ENCODE data around the gene MRI1. TPM values are rescaled to one million over a fixed set of nuclear protein-coding genes. Genes with fewer than 3 reads are reported as not detected.

MRI1 gene
- total RNA-seq, 1 experiment from 2014 or later, result 19.5 TPM

DNA sequence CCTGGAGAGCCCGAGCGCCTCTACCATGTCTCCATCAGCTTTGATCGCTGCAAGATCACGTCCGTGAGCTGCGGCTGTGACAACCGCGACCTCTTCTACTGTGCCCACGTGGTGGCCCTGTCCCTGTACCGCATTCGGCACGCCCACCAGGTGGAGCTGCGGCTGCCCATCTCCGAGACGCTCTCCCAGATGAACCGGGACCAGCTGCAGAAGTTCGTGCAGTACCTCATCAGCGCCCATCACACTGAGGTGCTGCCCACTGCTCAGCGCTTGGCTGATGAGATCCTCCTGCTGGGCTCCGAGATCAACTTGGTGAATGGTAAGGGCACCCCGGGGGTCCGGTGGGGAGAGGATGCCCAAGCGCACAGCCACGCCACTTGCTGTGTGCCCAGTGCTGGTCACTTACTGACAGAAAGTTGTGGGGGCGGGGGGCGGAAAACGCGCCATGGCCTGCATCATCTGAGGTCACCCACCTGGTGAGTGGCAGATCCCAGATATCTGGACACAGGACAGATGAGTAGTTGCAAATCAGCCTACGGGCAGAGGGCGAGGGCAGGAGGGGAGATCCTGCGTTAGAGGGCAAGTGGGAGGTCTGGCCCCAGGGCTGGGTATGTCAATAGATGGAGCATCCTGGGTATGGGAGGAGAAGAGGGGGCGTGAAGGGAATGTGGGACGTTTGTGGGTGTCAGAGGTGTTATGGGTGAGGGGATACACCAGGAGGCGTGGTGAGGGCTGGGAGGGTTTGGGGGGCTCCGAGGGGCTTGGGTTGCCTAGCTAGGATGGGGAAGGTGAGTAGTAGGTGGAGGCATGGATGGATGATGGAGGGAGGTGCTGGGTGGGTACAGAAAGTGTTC lies 40.7 kb downstream of the MRI1 start:
- Histone ChIP-seq H3K9me3 (ENCODE audit: control insufficient read depth, insufficient read depth, low read depth, low read length) (no peaks in the 10 kb centered on the region), H3K27me3 (ENCODE audit: control insufficient read depth, insufficient read depth, low read length) (no peaks in the 10 kb centered on the region), H3K4me1 (ENCODE audit: control insufficient read depth, insufficient read depth, low read length) (no peaks in the 10 kb centered on the region), H3K36me3 (ENCODE audit: control insufficient read depth, insufficient read depth, low read length) (no peaks in the 10 kb centered on the region), H3K27ac (ENCODE audit: low read length) (no peak overlapping the region), H3K4me3 (ENCODE audit: low read depth in 2 of 2, low read length in 2 of 2) (no peak overlapping the region)
- CTCF ChIA-PET, result interaction anchor here (0.7 kb wide), 1 partner anchor 26 kb away, joined by 3 read pairs; no protein-coding TSS in a partner anchor
- POLR2A ChIA-PET, result no interaction called here
- BruUV-seq (replicated peaks), result no TSS peak
- ATAC-seq (peak; percentile 73; the same call in 1 of the 2 replicates), DNase-seq (ENCODE audit: low read depth, low spot score) (no peak)
- TF ChIP-seq, protein P1, sequence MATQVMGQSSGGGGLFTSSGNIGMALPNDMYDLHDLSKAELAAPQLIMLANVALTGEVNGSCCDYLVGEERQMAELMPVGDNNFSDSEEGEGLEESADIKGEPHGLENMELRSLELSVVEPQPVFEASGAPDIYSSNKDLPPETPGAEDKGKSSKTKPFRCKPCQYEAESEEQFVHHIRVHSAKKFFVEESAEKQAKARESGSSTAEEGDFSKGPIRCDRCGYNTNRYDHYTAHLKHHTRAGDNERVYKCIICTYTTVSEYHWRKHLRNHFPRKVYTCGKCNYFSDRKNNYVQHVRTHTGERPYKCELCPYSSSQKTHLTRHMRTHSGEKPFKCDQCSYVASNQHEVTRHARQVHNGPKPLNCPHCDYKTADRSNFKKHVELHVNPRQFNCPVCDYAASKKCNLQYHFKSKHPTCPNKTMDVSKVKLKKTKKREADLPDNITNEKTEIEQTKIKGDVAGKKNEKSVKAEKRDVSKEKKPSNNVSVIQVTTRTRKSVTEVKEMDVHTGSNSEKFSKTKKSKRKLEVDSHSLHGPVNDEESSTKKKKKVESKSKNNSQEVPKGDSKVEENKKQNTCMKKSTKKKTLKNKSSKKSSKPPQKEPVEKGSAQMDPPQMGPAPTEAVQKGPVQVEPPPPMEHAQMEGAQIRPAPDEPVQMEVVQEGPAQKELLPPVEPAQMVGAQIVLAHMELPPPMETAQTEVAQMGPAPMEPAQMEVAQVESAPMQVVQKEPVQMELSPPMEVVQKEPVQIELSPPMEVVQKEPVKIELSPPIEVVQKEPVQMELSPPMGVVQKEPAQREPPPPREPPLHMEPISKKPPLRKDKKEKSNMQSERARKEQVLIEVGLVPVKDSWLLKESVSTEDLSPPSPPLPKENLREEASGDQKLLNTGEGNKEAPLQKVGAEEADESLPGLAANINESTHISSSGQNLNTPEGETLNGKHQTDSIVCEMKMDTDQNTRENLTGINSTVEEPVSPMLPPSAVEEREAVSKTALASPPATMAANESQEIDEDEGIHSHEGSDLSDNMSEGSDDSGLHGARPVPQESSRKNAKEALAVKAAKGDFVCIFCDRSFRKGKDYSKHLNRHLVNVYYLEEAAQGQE (IDR thresholded peaks at IDR 0.05; ENCODE audit: insufficient read depth in 1 of 2, low read depth in 2 of 2, low read length in 1 of 2), result no peak
- intact Hi-C loops (cut with micrococcal nuclease; ENCODE audit: unreplicated experiment) (no loop called here), in situ Hi-C loops (cut with HindIII; ENCODE audit: low pct_unique_long_range_greater_than_20kb, low sequenced_read_pairs) (no loop called here)

DNA sequence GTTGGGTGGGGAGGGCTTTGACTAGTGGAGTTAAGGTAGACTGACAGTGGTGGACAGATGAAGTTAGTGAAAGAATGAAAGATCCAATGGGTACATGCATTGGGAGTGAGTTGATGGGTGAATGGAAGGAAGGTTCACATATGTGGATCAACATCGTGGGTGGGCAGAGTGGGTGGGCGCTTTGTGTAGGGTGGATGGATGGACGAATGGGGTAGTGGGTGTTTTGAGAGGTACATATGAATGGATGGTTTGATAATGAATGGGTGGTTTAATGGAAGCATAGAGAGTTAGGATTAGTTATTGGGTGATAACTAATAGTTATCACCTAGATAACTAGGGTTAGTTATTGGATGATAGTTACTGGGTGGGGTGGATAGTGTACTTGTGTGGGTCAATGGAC lies 42.4 kb downstream of the MRI1 start:
- TF ChIP-seq TCF7L2 (IDR thresholded peaks at IDR 0.05; ENCODE audit: low read depth, low read length) (no peak), POLR2AphosphoS5 (IDR thresholded peaks at IDR 0.05; ENCODE audit: low read depth, low read length) (no peak)
- TF ChIP-seq, protein P2, sequence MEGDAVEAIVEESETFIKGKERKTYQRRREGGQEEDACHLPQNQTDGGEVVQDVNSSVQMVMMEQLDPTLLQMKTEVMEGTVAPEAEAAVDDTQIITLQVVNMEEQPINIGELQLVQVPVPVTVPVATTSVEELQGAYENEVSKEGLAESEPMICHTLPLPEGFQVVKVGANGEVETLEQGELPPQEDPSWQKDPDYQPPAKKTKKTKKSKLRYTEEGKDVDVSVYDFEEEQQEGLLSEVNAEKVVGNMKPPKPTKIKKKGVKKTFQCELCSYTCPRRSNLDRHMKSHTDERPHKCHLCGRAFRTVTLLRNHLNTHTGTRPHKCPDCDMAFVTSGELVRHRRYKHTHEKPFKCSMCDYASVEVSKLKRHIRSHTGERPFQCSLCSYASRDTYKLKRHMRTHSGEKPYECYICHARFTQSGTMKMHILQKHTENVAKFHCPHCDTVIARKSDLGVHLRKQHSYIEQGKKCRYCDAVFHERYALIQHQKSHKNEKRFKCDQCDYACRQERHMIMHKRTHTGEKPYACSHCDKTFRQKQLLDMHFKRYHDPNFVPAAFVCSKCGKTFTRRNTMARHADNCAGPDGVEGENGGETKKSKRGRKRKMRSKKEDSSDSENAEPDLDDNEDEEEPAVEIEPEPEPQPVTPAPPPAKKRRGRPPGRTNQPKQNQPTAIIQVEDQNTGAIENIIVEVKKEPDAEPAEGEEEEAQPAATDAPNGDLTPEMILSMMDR (IDR thresholded peaks at IDR 0.05), result no peak
- TF ChIP-seq, protein P1 (IDR thresholded peaks at IDR 0.05; ENCODE audit: insufficient read depth in 1 of 2, low read depth in 2 of 2, low read length in 1 of 2), result no peak
- no peak for DNase-seq (ENCODE audit: low read depth, low spot score)
- ChIA-PET CTCF (no interaction called here), POLR2A (no interaction called here)
- Histone ChIP-seq H3K27me3 (ENCODE audit: control insufficient read depth, insufficient read depth, low read length) (no peaks in the 10 kb centered on the region), H3K27ac (ENCODE audit: low read length) (no peak overlapping the region), H3K4me3 (ENCODE audit: low read depth in 2 of 2, low read length in 2 of 2) (no peak overlapping the region), H3K36me3 (ENCODE audit: control insufficient read depth, insufficient read depth, low read length) (no peaks in the 10 kb centered on the region), H3K9me3 (ENCODE audit: control insufficient read depth, insufficient read depth, low read depth, low read length) (no peaks in the 10 kb centered on the region), H3K4me1 (ENCODE audit: control insufficient read depth, insufficient read depth, low read length) (no peaks in the 10 kb centered on the region)
- no TSS peak for BruUV-seq (replicated peaks)
- intact Hi-C loops (cut with micrococcal nuclease; ENCODE audit: unreplicated experiment), result no loop called here
- in situ Hi-C loops (cut with HindIII; ENCODE audit: low pct_unique_long_range_greater_than_20kb, low sequenced_read_pairs), result no loop called here
- ATAC-seq, result no peak
